Left colon (tissue), 2 donors: ENCODE results near the gene TPST2. TPM values are rescaled to one million over a fixed set of nuclear protein-coding genes. Genes with fewer than 3 reads are reported as not detected.
A peak's percentile ranks its signal among the peaks of the same experiment; 100 is the strongest.

Experiments used
- ATAC-seq: fragments of 200-7000 bp; cut with Tn5 transposase; one replicate; pipeline ENCODE4 v1.9.1; 2020; ENCODE audit warnings: mild to moderate bottlenecking, moderate library complexity
- DNase-seq, 2 donors: peaks; one replicate each; pipeline ENCODE4 v3.0.0-alpha.2; 2020
- intact Hi-C, 2 donors: fragments of 100-400 bp; cut with DNase I in 1 of 2; cut with micrococcal nuclease in 1 of 2; formaldehyde crosslinking; loops; one replicate each; pipeline versions ENCODE4 v1.11.2 to v1.14.0; 2022; cut with DNase I, micrococcal nuclease
- total RNA-seq, 2 donors: library from RNA; stranded (reverse); fragmentation: NEBNext Ultra II Directional; extraction: Animal tissue kit (Norgen Biotek cat#: 25700); gene quantifications; one replicate each; pipeline ENCODE4 v1.2.1, GENCODE V29; 2021
- donor health status: DM: no; HTN: no; CAD: no.
- donor health status: DM: yes; HTN: yes; CAD: no.

Gene TPST2
- total RNA-seq, 2 donors from 2014 or later = 15.5 to 15.7 TPM

- intact Hi-C loops = no loop called here
- DNase-seq = peak in 1 of 2 donors; percentile 13
- no peak for ATAC-seq
Measured at GRCh38 chr22:26585104-26585790, 4.7 kb downstream of the TPST2 start.

- ATAC-seq = no peak
- DNase-seq = no peak
- intact Hi-C loops = no loop called here
Measured at GRCh38 chr22:26584010-26584409, 5.9 kb downstream of the TPST2 start.

GRCh38 chr22:26581633-26582168 lies 8.2 kb downstream of the TPST2 start:
- no peak for ATAC-seq
- no peak for DNase-seq
- intact Hi-C loops = no loop called here

GRCh38 chr22:26581026-26581425 lies 8.9 kb downstream of the TPST2 start:
- DNase-seq (no peak), ATAC-seq (no peak)
- intact Hi-C loops = no loop called here

GRCh38 chr22:26580240-26580962 lies 9.5 kb downstream of the TPST2 start:
- DNase-seq (no peak), ATAC-seq (no peak)
- intact Hi-C loops = no loop called here

- ATAC-seq (peak; percentile 40), DNase-seq (peak; percentile 42 to 53)
- intact Hi-C loops = no loop called here
Measured at GRCh38 chr22:26579331-26579886, 10.5 kb downstream of the TPST2 start.

- no peak for ATAC-seq
- intact Hi-C loops = no loop called here
- no peak for DNase-seq
Measured at GRCh38 chr22:26577081-26577480, 12.9 kb downstream of the TPST2 start.

GRCh38 chr22:26576026-26576680 lies 13.8 kb downstream of the TPST2 start:
- no peak for ATAC-seq
- DNase-seq = no peak
- intact Hi-C loops = no loop called here

GRCh38 chr22:26574001-26574723 lies 15.8 kb downstream of the TPST2 start:
- no peak for ATAC-seq
- DNase-seq = no peak
- intact Hi-C loops = no loop called here

GRCh38 chr22:26573026-26573662 lies 16.8 kb downstream of the TPST2 start:
- ATAC-seq (peak; percentile 46), DNase-seq (peak; percentile 27 to 46)

GRCh38 chr22:26570864-26571525 lies 18.9 kb downstream of the TPST2 start:
- intact Hi-C loops = no loop called here
- DNase-seq (no peak), ATAC-seq (no peak)

More at GRCh38 chr22:26573026-26573662, 16.8 kb downstream of the TPST2 start:
- intact Hi-C loops = no loop called here

GRCh38 chr22:26570115-26570514 lies 19.8 kb downstream of the TPST2 start:
- peak; percentile 74 for ATAC-seq
- intact Hi-C loops = no loop called here
- DNase-seq = peak in 1 of 2 donors; percentile 28

- DNase-seq (no peak), ATAC-seq (no peak)
- intact Hi-C loops = no loop called here
Measured at GRCh38 chr22:26568207-26568706, 21.7 kb downstream of the TPST2 start.

GRCh38 chr22:26567610-26568009 lies 22.3 kb downstream of the TPST2 start:
- intact Hi-C loops = no loop called here
- ATAC-seq (no peak), DNase-seq (no peak)

- DNase-seq (no peak), ATAC-seq (no peak)
- intact Hi-C loops = no loop called here
Measured at GRCh38 chr22:26566994-26567393, 22.9 kb downstream of the TPST2 start.

GRCh38 chr22:26565889-26566288 lies 24.0 kb downstream of the TPST2 start:
- DNase-seq = no peak
- ATAC-seq = no peak
- intact Hi-C loops = no loop called here

GRCh38 chr22:26565181-26565580 lies 24.8 kb downstream of the TPST2 start:
- DNase-seq = no peak
- no peak for ATAC-seq
- intact Hi-C loops = no loop called here

GRCh38 chr22:26564672-26565071 lies 25.3 kb downstream of the TPST2 start:
- intact Hi-C loops = no loop called here
- ATAC-seq = no peak
- no peak for DNase-seq
